Activated CD4-positive, alpha-beta T cell treated with anti-CD3 and anti-CD28 coated beads for 48 hours (primary cell): ENCODE measurements around the gene LRRK2.
"Not testable (repeated sequence)": the region's sequence is repeated elsewhere in the genome, so short reads cannot be mapped to it uniquely, and the experiment has no call there.

Experiments
- DNase-seq: peaks from one replicate; pipeline ENCODE4 v3.0.0-alpha.2; 2020

The LRRK2 gene

GRCh38 chr12:40324261-40324660 lies 99.5 kb downstream of the LRRK2 start:
- DNase-seq = no peak

DNA sequence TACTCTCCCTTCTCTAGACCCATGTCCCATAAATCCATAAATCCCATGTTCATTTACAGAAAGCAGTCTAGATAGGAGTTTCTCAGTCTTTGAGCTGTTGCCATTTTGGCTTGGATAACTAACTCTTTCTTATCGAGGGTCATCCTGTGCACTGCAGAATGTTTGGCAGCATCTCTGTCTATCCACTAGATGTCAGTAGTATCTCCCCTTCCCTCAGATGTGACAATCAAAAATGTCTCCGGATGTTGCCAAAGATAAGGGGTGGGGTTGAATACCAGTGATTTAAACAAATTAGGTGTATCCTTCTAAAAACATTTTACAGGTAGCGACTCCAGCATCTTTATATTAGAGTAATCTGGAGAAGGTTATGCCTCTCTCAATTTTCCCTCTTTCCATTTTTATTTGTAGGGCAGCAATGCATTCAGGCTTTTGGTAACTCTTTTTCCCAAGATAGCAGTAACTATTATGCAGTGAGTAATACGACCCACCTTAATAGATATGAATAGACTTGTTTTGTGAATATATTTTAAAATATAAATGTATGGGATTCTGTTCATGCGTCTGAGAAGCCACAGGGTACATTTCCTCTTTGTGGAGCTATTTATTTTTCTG lies 100.7 kb downstream of the LRRK2 start:
- no peak for DNase-seq

- DNase-seq = no peak
Observed at GRCh38 chr12:40327535-40327934, 102.7 kb downstream of the LRRK2 start.

GRCh38 chr12:40330180-40330579 lies 105.4 kb downstream of the LRRK2 start:
- DNase-seq = no peak

GRCh38 chr12:40331886-40332285 lies 107.1 kb downstream of the LRRK2 start:
- no peak for DNase-seq

DNA sequence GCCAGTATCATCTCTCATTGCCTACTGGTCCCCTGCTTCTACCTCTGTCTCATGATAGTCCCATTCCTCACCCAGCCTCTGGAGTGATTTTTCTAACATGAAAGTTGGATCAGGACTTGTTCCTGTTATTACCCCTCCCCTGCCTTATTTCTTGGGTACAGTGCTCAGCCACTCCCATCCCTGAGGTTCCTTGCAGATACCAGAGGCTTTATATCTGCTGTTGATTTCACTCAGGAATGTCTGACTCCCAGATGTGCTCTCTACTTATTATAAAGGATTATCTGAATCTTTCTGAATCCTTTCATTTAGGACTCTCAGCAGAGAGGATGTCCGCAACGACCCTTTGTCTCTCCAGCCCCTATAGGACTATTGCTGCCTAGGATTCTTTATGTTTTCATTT lies 111.2 kb downstream of the LRRK2 start:
- no peak for DNase-seq

DNA sequence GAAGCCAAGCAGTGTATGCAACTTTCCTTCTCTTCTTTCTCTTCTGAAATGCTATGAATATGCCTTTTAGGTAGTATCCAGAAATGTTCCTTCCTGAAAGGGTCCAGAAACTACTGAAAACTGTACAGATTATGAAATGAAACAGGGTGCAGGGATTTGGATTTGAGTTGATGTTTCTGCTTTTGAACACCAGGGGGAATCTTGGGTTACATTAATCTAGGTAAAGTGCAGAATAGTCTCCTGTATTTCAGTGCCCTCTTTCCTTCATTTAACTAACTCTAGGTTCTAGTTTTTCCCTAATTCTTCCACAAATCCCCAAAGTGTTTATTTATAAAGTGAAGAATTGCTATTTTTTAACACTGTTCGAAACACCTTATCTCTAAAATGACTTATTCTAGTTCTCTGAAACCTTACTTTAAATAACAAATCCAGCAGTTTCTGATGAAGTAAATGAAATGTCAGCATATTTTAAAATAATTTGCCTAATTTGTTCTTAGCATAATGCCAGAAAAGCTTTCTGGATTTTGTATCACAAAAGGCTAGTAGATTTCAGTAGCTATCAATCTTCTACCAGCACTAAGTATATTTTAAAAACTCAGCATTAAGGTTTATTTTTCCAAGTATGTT lies 111.9 kb downstream of the LRRK2 start:
- no peak for DNase-seq

GRCh38 chr12:40338071-40338470 lies 113.3 kb downstream of the LRRK2 start:
- DNase-seq = no peak

DNA sequence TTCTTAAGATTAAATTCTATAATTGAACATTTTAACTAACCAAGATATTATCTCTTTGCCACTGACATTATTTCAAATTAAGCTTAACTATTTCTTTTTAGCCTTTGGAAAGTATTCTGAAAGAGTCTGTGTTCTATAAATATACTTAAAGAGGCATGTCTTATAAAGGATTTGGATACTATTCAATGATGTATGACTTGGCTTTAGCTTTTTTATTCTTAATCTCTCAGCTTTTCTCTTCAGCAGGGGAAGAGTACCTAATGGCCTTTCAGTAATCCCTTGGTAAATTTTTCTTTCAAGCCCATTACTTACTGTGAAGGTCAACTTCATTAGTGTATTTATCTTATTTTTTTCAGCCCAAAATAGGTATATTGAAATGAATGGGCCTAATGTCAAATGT lies 113.8 kb downstream of the LRRK2 start:
- no peak for DNase-seq

DNA sequence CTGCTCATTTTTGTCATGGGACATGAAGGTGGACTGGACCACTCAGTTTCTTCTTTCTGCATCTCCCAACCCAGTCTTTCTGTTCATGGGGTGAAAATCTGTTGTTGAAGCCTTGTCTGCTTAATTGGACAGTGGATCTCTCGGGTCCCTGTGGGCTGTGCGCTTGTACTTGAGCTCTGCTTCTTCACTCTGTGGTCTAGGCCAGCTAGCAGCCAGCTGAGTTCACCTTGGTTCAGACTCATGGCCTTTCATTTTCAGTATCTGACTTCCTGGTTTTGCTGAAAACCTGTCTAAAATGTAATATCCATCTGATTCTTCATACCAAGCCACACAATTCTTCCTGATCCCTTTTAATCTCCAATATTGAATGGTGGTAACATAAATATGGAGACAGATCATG lies 117.2 kb downstream of the LRRK2 start:
- no peak for DNase-seq

DNA sequence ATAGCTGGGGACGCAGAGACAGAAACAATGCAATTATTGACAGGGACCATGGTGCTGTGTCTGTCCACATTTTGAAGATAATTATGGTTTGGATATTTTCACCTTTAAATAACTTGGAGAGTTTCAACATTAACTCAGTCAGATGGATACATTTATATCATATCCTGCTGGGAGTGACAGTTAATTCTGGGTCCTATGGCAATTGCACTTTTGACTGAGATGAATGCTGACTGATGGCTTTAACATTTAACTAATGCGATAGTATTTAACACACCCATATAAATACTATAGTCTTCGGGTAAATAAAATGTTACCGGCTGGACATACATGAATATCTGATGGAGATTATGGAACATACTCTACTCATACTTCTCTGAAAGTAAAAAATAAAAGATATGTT lies 118.3 kb downstream of the LRRK2 start:
- no peak for DNase-seq

- DNase-seq = no peak
Observed at GRCh38 chr12:40344312-40344711, 119.5 kb downstream of the LRRK2 start.

DNA sequence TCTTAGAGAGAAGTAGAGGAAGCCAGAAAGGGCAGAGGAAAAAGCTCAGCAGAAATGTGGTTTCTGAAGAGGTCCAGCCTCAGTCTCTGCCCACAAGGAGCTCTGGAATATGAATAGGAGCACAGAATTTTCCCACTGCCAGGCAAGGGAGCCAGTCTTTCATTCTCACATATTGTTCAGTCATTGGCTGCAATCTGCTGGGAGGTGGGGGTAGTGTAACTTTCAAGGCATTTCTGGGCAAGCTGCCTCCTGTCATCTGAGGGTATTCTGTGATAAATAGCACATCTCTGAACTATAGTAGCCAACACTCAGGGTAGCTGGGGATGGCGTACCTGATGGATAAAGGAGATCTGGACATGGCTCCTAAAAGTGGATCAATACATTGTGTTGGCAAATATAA lies 127.2 kb downstream of the LRRK2 start:
- DNase-seq = no peak

DNA sequence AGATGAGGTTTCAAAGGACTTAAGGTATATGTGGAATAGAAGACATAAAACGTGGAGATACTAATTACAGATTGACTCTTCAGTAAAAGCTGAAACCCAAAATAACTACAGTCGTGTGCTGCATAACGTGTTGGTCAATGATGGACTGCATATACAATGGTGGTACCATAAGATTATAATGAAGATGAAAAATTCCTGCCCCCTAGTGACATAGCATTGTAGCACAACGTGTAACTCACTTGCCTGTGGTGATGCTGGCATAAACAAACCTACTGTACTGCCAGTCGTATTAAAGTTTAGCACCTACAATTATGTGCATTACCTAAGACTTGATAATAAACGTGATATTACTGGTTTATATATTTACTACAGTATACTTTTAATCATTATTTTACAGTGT lies 150.3 kb downstream of the LRRK2 start:
- no peak for DNase-seq

- DNase-seq = no peak
Observed at GRCh38 chr12:40376533-40377267, 151.9 kb downstream of the LRRK2 start.

- DNase-seq = no peak
Observed at GRCh38 chr12:40378691-40379090, 153.9 kb downstream of the LRRK2 start.

DNA sequence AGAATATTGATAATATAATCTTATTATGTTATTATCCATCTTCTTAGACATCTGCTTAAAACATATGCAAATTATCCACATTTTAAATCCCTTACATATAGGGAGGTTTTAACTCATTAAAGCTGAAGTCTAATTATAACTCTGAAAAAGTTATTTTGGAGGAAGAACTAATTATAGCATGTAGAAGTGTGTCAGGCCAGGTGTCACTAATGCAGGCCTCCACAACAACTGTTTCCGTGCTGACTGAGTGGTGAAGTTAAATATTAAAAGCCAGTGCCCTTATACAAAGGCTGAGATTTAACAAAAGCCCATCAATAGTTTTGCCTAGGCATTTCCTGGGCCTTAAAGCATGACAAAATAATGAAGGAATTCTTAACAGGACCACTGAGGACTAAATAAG lies 157.4 kb downstream of the LRRK2 start:
- no peak for DNase-seq

GRCh38 chr12:40387279-40387678 lies 162.5 kb downstream of the LRRK2 start:
- DNase-seq = not testable (repeated sequence)

- DNase-seq = no peak
Observed at GRCh38 chr12:40390980-40391379, 166.2 kb downstream of the LRRK2 start.

- no peak for DNase-seq
Observed at GRCh38 chr12:40393026-40393425, 168.2 kb downstream of the LRRK2 start.

DNA sequence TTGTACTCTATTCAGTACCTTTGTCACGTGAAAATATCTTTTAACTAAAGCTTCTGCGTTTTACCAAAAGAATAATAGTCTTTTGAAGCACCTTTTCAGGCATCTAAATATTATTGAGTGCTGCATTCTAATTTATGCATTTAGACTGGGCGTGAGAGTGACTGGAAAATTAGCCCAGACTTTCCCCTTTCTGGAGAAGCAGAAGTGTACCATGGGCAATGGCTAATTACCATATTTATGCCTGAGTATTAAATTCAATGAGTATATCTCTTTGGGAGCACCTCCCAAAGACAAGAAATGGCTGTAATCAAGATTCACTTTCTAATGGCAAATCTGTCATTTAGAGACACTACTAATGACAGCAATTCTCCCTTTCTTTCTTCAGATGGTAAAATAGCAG lies 174.9 kb downstream of the LRRK2 start:
- no peak for DNase-seq

DNA sequence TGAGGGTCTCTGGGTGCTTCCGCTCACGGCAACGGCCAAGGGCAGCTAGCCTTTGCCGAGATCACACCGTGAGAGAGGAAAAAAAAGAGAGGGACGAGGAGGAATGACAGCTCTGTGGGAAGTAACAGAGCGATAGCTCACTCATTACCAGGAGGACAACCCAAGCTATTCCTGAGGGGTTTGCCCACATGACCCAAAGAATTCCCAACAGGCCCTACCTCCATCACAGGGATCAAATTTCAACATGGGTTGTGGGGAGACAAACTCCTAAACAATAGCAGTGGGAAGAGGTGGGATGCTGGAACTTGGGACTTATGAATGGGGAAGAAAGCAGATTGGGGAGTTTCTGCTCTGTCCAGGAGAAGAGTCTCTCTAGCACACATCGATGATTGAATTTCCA lies 180.6 kb downstream of the LRRK2 start:
- DNase-seq = no peak
